Psoas muscle (tissue), 8 donors: Measurements from ENCODE around the gene HEPACAM. TPM values are rescaled to one million over a fixed set of nuclear protein-coding genes. Genes with fewer than 3 reads are reported as not detected.

ENCODE experiments used
- ATAC-seq, 4 donors: fragments of 200-7000 bp; cut with Tn5 transposase; one replicate each; pipeline ENCODE4 v1.9.1; 2020; ENCODE audit warnings: moderate library complexity in 3 of 4, mild to moderate bottlenecking in 2 of 4
- DNase-seq, 2 donors: peaks; one replicate each; pipeline ENCODE4 v3.0.0-alpha.2; 2020
- H3K27ac ChIP-seq: fragments of 200-600 bp; one replicate; pipeline ENCODE4 v1.8.0; 2022
- H3K27me3 ChIP-seq, 3 donors: fragments of 200-600 bp in 1 of 3; one replicate each; pipeline versions ENCODE4 v1.6.1 to v1.8.0; 2013 to 2022; ENCODE audit warnings: low read length in 2 of 3, mild to moderate bottlenecking in 2 of 3, moderate library complexity in 1 of 3; ENCODE audit not compliant: insufficient read depth in 3 of 3
- H3K36me3 ChIP-seq, 2 donors: fragments of 200-600 bp in 1 of 2; one replicate each; pipeline versions ENCODE4 v1.6.1 to v1.8.0; 2013 to 2022; ENCODE audit warnings: low read depth in 1 of 2, mild to moderate bottlenecking in 1 of 2, moderate library complexity in 1 of 2; ENCODE audit not compliant: insufficient read depth in 1 of 2
- H3K4me1 ChIP-seq: fragments of 200-600 bp; one replicate; pipeline ENCODE4 v1.8.0; 2022
- H3K4me3 ChIP-seq: fragments of 200-600 bp; one replicate; pipeline ENCODE4 v1.8.0; 2022; ENCODE audit warnings: mild to moderate bottlenecking
- H3K9me3 ChIP-seq: fragments of 200-600 bp; one replicate; pipeline ENCODE4 v1.8.0; 2022
- WGBS, 3 donors: extraction: QIAGEN DNeasy Blood & Tissue Kit; methylation state at CpG; one replicate each; pipeline versions ENCODE4 v1.1.6 to v1.1.7; 2013; 5-methylcytosine and 5-hydroxymethylcytosine counted together
- intact Hi-C, 2 donors: fragments of 100-400 bp; cut with DNase I; formaldehyde crosslinking; loops; one replicate each; pipeline versions ENCODE4 v1.11.0 to v1.14.2; 2022
- polyA plus RNA-seq, 3 donors: library from polyadenylated mRNA; stranded (reverse); fragments of 200-250 nt; gene quantifications; one replicate each; pipeline ENCODE4 v1.2.3, GENCODE V29; 2013
- total RNA-seq, 4 donors: library from RNA; stranded (reverse); fragmentation: NEBNext Ultra II Directional in 2 of 4; extraction: Animal tissue kit (Norgen Biotek cat#: 25700) in 2 of 4; gene quantifications; one replicate each; pipeline versions ENCODE4 v1.2.1 to v1.2.4, GENCODE V29; 2021 to 2023
- TF ChIP-seq, protein P1 (sequence below): fragments of 200-600 bp; IDR thresholded peaks from one replicate; pipeline ENCODE4 v1.8.0; 2022; ENCODE audit warnings: antibody characterized with exemption
- donor health status: healthy with polysubstance abuse.
- donor health status: DM: no; HTN: no; CAD: no; lungs with moderate emphysema.
- donor health status: Bipolar disorder and iron deficiency.
- donor health status: healthy.
- donor health status: DM: yes; HTN: yes; CAD: no.
- donor health status: DM: no; HTN: no; CAD: no.
- donor health status: DM: no; HTN: no; CAD: no.
- donor health status: DM: yes; HTN: yes; CAD: no.

HEPACAM gene
- total and polyA plus RNA-seq, 7 donors: 0.05 to 0.25 (median 0.07) TPM; not detected in 2

DNA sequence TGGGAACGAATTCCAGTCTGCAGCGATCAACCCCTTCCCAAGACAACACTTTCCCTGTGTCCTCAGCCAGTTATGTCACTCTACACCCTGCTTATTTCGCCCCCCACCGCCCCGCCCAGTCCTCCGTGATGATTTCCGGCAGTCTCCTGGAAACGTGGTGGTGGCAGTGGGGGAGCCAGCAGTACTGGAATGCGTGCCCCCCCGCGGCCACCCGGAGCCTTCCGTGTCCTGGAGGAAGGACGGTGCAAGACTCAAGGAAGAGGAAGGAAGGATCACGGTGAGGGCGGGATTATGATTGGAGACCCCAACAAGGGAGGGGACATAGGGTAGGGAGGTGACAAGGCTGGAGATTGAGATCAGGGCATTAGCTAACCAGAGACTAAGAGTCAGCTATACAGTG is 66.5 kb downstream of the HEPACAM start:
- 4 to 7% (median 5%) methylated on average over 16 of the region's 16 CpGs for WGBS, 3 donors
- Histone ChIP-seq H3K9me3 (no peaks in the 10 kb centered on the region), H3K4me1 (peaks cover 21% of the 10 kb centered on the region), H3K4me3 (no peak overlapping the region), H3K36me3 (no peaks in the 10 kb centered on the region), H3K27me3 (peaks cover 0 to 90% (median 39%) of the 10 kb centered on the region in 3 donors), H3K27ac (no peak overlapping the region)
- ATAC-seq (no peak), DNase-seq (no peak)
- intact Hi-C loops: no loop called here
- TF ChIP-seq, protein P1, sequence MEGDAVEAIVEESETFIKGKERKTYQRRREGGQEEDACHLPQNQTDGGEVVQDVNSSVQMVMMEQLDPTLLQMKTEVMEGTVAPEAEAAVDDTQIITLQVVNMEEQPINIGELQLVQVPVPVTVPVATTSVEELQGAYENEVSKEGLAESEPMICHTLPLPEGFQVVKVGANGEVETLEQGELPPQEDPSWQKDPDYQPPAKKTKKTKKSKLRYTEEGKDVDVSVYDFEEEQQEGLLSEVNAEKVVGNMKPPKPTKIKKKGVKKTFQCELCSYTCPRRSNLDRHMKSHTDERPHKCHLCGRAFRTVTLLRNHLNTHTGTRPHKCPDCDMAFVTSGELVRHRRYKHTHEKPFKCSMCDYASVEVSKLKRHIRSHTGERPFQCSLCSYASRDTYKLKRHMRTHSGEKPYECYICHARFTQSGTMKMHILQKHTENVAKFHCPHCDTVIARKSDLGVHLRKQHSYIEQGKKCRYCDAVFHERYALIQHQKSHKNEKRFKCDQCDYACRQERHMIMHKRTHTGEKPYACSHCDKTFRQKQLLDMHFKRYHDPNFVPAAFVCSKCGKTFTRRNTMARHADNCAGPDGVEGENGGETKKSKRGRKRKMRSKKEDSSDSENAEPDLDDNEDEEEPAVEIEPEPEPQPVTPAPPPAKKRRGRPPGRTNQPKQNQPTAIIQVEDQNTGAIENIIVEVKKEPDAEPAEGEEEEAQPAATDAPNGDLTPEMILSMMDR: no peak

Other genes with a start within 250 kb of the HEPACAM start
- gene NRGN, start 196.1 kb downstream of the HEPACAM start, total RNA-seq: 1 to 10 TPM in 2 of 4 donors, under 1 TPM in 2; 0.89 to 2.1 (median 1.2) TPM
- gene NRGN, start 196.1 kb downstream of the HEPACAM start, polyA plus RNA-seq: 1 to 10 TPM in 2 of 3 donors, under 1 TPM in 1; 0.69 to 1.7 (median 1.0) TPM
- under 1 TPM; 0.30 to 0.58 (median 0.37) TPM for gene VSIG2, start 183.8 kb downstream of the HEPACAM start, total RNA-seq
- under 1 TPM; 0.15 to 0.36 (median 0.17) TPM for gene VSIG2, start 183.8 kb downstream of the HEPACAM start, polyA plus RNA-seq
- 10 to 100 TPM; 20.1 to 35.5 (median 28.8) TPM for gene ESAM, start 173.8 kb downstream of the HEPACAM start, total RNA-seq
- gene ESAM, start 173.8 kb downstream of the HEPACAM start, polyA plus RNA-seq: 10 to 100 TPM; 18.4 to 37.2 (median 26.2) TPM
- 1 to 10 TPM; 3.0 to 4.5 (median 4.1) TPM for gene MSANTD2, start 135.6 kb downstream of the HEPACAM start, total RNA-seq
- gene MSANTD2, start 135.6 kb downstream of the HEPACAM start, polyA plus RNA-seq: 1 to 10 TPM; 2.8 to 5.4 (median 4.0) TPM
- gene ROBO3, start 70.6 kb downstream of the HEPACAM start, total RNA-seq: 1 to 10 TPM; 1.7 to 3.2 (median 2.3) TPM
- gene ROBO3, start 70.6 kb downstream of the HEPACAM start, polyA plus RNA-seq: 1 to 10 TPM; 2.9 to 3.6 (median 3.3) TPM
- 10 to 100 TPM; 14.9 to 17.5 (median 16.1) TPM for gene ROBO4, start 38.2 kb downstream of the HEPACAM start, total RNA-seq
- 10 to 100 TPM in 1 of 3 donors, 1 to 10 TPM in 2; 5.4 to 10.2 (median 8.4) TPM for gene ROBO4, start 38.2 kb downstream of the HEPACAM start, polyA plus RNA-seq
- gene HEPN1, start 16.8 kb downstream of the HEPACAM start, total RNA-seq: not detected
- gene HEPN1, start 16.8 kb downstream of the HEPACAM start, polyA plus RNA-seq: under 1 TPM in 2 of 3 donors, not detected in 1; 0.01 to 0.04 TPM
- under 1 TPM; 0.07 to 0.42 (median 0.25) TPM for gene CCDC15, start 18.2 kb upstream of the HEPACAM start, total RNA-seq
- gene CCDC15, start 18.2 kb upstream of the HEPACAM start, polyA plus RNA-seq: under 1 TPM; 0.03 to 0.29 (median 0.10) TPM
- 1 to 10 TPM; 1.2 to 1.9 (median 1.7) TPM for gene SLC37A2, start 127.3 kb upstream of the HEPACAM start, total RNA-seq
- under 1 TPM; 0.30 to 0.47 (median 0.31) TPM for gene SLC37A2, start 127.3 kb upstream of the HEPACAM start, polyA plus RNA-seq
- gene TMEM218, start 175.6 kb upstream of the HEPACAM start, total RNA-seq: 10 to 100 TPM in 1 of 4 donors, 1 to 10 TPM in 3; 4.9 to 12.1 (median 5.9) TPM
- gene TMEM218, start 175.6 kb upstream of the HEPACAM start, polyA plus RNA-seq: 10 to 100 TPM; 13.6 to 30.3 (median 18.4) TPM
- gene PKNOX2, start 228.7 kb upstream of the HEPACAM start, total RNA-seq: 10 to 100 TPM; 14.5 to 30.5 (median 26.4) TPM
- 1 to 10 TPM; 1.8 to 8.8 (median 4.1) TPM for gene PKNOX2, start 228.7 kb upstream of the HEPACAM start, polyA plus RNA-seq